Natural killer cell (primary cell): ENCODE results near the gene PTPRN2. TPM values are rescaled to one million over a fixed set of nuclear protein-coding genes. Genes with fewer than 3 reads are reported as not detected.

Experiments
- ATAC-seq, 3 donors: fragments of 150-1000 bp in 2 of 3; fragments of 200-7000 bp in 1 of 3; cut with Tn5 transposase; 1 replicate in 1 of 3; 2 replicates in 2 of 3; pipeline ENCODE4 v1.10.0; 2021; ENCODE audit warnings: mild to moderate bottlenecking in 2 of 3, moderate library complexity in 2 of 3
- DNase-seq, 2 donors: peaks; one replicate each; pipeline versions ENCODE4 v3.0.0 to v3.0.0-alpha.2; 2013 to 2021; ENCODE audit warnings: mixed read lengths in 1 of 2
- H3K27ac ChIP-seq: one replicate; pipeline ENCODE4 v1.5.1; 2013; ENCODE audit warnings: mild to moderate bottlenecking, low read length
- H3K27me3 ChIP-seq: one replicate; pipeline ENCODE4 v1.6.1; 2013; ENCODE audit warnings: low read length; ENCODE audit not compliant: control insufficient read depth, insufficient read depth
- H3K36me3 ChIP-seq: one replicate; pipeline ENCODE4 v1.6.1; 2013; ENCODE audit warnings: low read length; ENCODE audit not compliant: control insufficient read depth, insufficient read depth
- H3K4me1 ChIP-seq: one replicate; pipeline ENCODE4 v1.6.1; 2013; ENCODE audit warnings: low read length; ENCODE audit not compliant: control insufficient read depth, insufficient read depth
- H3K4me3 ChIP-seq: one replicate; pipeline ENCODE4 v1.5.1; 2013; ENCODE audit warnings: low read length
- H3K9me3 ChIP-seq: one replicate; pipeline ENCODE4 v1.6.1; 2013; ENCODE audit warnings: low read length; ENCODE audit not compliant: control insufficient read depth, insufficient read depth
- H3K27ac Mint-ChIP-seq, 2 donors: one replicate each; pipeline ENCODE4 v1.8.0; 2022; ENCODE audit warnings: mild to moderate bottlenecking in 2 of 2, mixed read lengths in 2 of 2, moderate library complexity in 1 of 2
- H3K27me3 Mint-ChIP-seq, 2 donors: one replicate each; pipeline ENCODE4 v1.8.0; 2022; ENCODE audit warnings: low read depth in 2 of 2, mixed read lengths in 2 of 2
- H3K36me3 Mint-ChIP-seq: one replicate; pipeline ENCODE4 v1.8.0; 2022; ENCODE audit warnings: mixed read lengths
- H3K4me1 Mint-ChIP-seq, 2 donors: one replicate each; pipeline ENCODE4 v1.8.0; 2022; ENCODE audit warnings: mixed read lengths in 2 of 2
- H3K4me3 Mint-ChIP-seq: one replicate; pipeline ENCODE4 v1.8.0; 2022; ENCODE audit warnings: mild to moderate bottlenecking, moderate library complexity, mixed read lengths
- H3K9me3 Mint-ChIP-seq, 2 donors: one replicate each; pipeline ENCODE4 v1.8.0; 2022; ENCODE audit warnings: mixed read lengths in 2 of 2
- WGBS: methylation state at CpG from one replicate; pipeline ENCODE4 v1.1.7; 2013; ENCODE audit warnings: missing lambda C conversion rate; ENCODE audit not compliant: insufficient coverage; 5-methylcytosine and 5-hydroxymethylcytosine counted together
- intact Hi-C: fragments of 100-400 bp; cut with micrococcal nuclease; formaldehyde crosslinking; loops from one replicate; pipeline ENCODE4 v1.14.2; 2022
- total RNA-seq, 4 donors: library from RNA; stranded (reverse); fragments of 120-200 nt in 1 of 4; gene quantifications; one replicate each; pipeline versions ENCODE4 v1.2.3 to v1.2.4, GENCODE V29; 2013 to 2022
- TF ChIP-seq, protein P1 (sequence below): fragments of 200-600 bp; IDR thresholded peaks from one replicate; pipeline ENCODE4 v1.8.0; 2022; ENCODE audit warnings: antibody characterized with exemption

The PTPRN2 gene
- total RNA-seq, 3 donors from 2014 or later (not counting 1 experiment from before 2014, with no cell fraction given): 1.3 to 2.5 (median 1.9) TPM

- Histone ChIP-seq H3K27ac (no peak overlapping the region), H3K9me3 (peaks cover 5% of the 10 kb centered on the region), H3K4me1 (no peaks in the 10 kb centered on the region), H3K36me3 (no peaks in the 10 kb centered on the region), H3K27me3 (no peaks in the 10 kb centered on the region), H3K4me3 (no peak overlapping the region)
- Mint-ChIP-seq H3K36me3 (no peaks in the 10 kb centered on the region), H3K4me1 (no peaks in the 10 kb centered on the region), H3K27ac (no peak overlapping the region), H3K27me3 (no peaks in the 10 kb centered on the region), H3K4me3 (no peak overlapping the region), H3K9me3 (peaks cover 0 to 2% of the 10 kb centered on the region in 2 donors)
- DNase-seq (no peak), ATAC-seq (no peak)
- TF ChIP-seq, protein P1, sequence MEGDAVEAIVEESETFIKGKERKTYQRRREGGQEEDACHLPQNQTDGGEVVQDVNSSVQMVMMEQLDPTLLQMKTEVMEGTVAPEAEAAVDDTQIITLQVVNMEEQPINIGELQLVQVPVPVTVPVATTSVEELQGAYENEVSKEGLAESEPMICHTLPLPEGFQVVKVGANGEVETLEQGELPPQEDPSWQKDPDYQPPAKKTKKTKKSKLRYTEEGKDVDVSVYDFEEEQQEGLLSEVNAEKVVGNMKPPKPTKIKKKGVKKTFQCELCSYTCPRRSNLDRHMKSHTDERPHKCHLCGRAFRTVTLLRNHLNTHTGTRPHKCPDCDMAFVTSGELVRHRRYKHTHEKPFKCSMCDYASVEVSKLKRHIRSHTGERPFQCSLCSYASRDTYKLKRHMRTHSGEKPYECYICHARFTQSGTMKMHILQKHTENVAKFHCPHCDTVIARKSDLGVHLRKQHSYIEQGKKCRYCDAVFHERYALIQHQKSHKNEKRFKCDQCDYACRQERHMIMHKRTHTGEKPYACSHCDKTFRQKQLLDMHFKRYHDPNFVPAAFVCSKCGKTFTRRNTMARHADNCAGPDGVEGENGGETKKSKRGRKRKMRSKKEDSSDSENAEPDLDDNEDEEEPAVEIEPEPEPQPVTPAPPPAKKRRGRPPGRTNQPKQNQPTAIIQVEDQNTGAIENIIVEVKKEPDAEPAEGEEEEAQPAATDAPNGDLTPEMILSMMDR: no peak
- intact Hi-C loops: no loop called here
- WGBS: 94% methylated on average over 12 of the region's 13 CpGs
Observed at GRCh38 chr7:158060216-158060615, 527.4 kb downstream of the PTPRN2 start.

GRCh38 chr7:158057446-158057845, 530.2 kb downstream of the PTPRN2 start:
- H3K4me3 Mint-ChIP-seq: no peak overlapping the region
- ATAC-seq (no peak), DNase-seq (no peak)
- no peaks in the 10 kb centered on the region for H3K4me1 Mint-ChIP-seq
- no peak overlapping the region for H3K4me3 ChIP-seq
- 88% methylated on average over 8 of the region's 8 CpGs for WGBS
- H3K36me3 Mint-ChIP-seq: no peaks in the 10 kb centered on the region
- H3K27me3 Mint-ChIP-seq: no peaks in the 10 kb centered on the region
- H3K36me3 ChIP-seq: no peaks in the 10 kb centered on the region
- no peaks in the 10 kb centered on the region for H3K4me1 ChIP-seq
- no peaks in the 10 kb centered on the region for H3K27me3 ChIP-seq
- TF ChIP-seq, protein P1: no peak
- peaks cover 0 to 2% of the 10 kb centered on the region in 2 donors for H3K9me3 Mint-ChIP-seq
- intact Hi-C loops: no loop called here
- no peak overlapping the region for H3K27ac ChIP-seq
- H3K27ac Mint-ChIP-seq: no peak overlapping the region
- peaks cover 5% of the 10 kb centered on the region for H3K9me3 ChIP-seq

DNA sequence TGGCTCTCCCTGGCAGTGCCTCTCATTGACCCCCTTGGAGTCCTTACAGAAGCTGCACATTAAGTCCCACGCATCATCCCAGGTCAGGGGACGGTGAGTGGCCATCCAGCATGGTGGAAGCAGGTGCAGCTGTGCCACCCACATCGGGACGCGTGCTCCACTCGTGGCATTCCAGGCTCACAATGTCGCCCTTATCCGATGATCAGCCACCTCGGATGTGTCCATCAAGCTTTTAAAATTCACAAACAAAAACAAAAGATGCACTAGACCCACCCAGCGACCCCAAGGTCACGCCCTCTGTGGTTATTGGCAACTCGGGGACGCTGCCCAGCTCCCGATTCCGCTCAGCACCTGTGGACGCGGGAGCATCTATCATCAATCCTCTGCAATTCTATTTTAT, 530.9 kb downstream of the PTPRN2 start:
- TF ChIP-seq, protein P1: no peak
- 90% methylated on average over 17 of the region's 17 CpGs for WGBS
- peaks cover 0 to 2% of the 10 kb centered on the region in 2 donors for H3K9me3 Mint-ChIP-seq
- no peaks in the 10 kb centered on the region for H3K27me3 Mint-ChIP-seq
- DNase-seq (no peak), ATAC-seq (no peak)
- Histone ChIP-seq H3K36me3 (no peaks in the 10 kb centered on the region), H3K27me3 (no peaks in the 10 kb centered on the region), H3K9me3 (peaks cover 1% of the 10 kb centered on the region), H3K4me1 (no peaks in the 10 kb centered on the region), H3K4me3 (no peak overlapping the region), H3K27ac (no peak overlapping the region)
- no peaks in the 10 kb centered on the region for H3K4me1 Mint-ChIP-seq
- H3K4me3 Mint-ChIP-seq: no peak overlapping the region
- no peaks in the 10 kb centered on the region for H3K36me3 Mint-ChIP-seq
- intact Hi-C loops: no loop called here
- no peak overlapping the region for H3K27ac Mint-ChIP-seq
